Liver (tissue), 3 donors: ENCODE measurements around the gene POLR2J2.
"Not testable (repeated sequence)": the region's sequence is repeated elsewhere in the genome, so short reads cannot be mapped to it uniquely, and the experiment has no call there.

ENCODE experiments used
- GABPA ChIP-seq, 2 donors: IDR thresholded peaks in 1 of 2; conservative IDR thresholded peaks in 1 of 2; 2 replicates each; pipeline ENCODE4 v1.6.1; 2016; ENCODE audit warnings: antibody characterized with exemption in 2 of 2, mild to moderate bottlenecking in 1 of 2, moderate library complexity in 1 of 2
- HNF4A ChIP-seq, 2 donors: conservative IDR thresholded peaks; 2 replicates each; pipeline ENCODE4 v1.6.1; 2016; ENCODE audit warnings: antibody characterized with exemption in 2 of 2, mild to moderate bottlenecking in 2 of 2
- JUND ChIP-seq, 2 donors: IDR thresholded peaks; 2 replicates each; pipeline ENCODE4 v1.6.1; 2016; ENCODE audit warnings: antibody characterized with exemption in 2 of 2
- RAD21 ChIP-seq, 2 donors: IDR thresholded peaks; 2 replicates each; pipeline ENCODE4 v1.6.1; 2016; ENCODE audit warnings: antibody characterized with exemption in 2 of 2, mild to moderate bottlenecking in 2 of 2
- RXRA ChIP-seq, 2 donors: IDR thresholded peaks; 2 replicates each; pipeline ENCODE4 v1.6.1; 2017 to 2018; ENCODE audit warnings: antibody characterized with exemption in 2 of 2, mild to moderate bottlenecking in 1 of 2
- SP1 ChIP-seq: IDR thresholded peaks from 2 replicates; pipeline ENCODE4 v1.6.1; 2018; ENCODE audit warnings: antibody characterized with exemption, mild to moderate bottlenecking
- TAF1 ChIP-seq: conservative IDR thresholded peaks from 2 replicates; pipeline ENCODE4 v1.6.1; 2016; ENCODE audit warnings: antibody characterized with exemption, mild to moderate bottlenecking
- TF ChIP-seq, protein P1 (sequence below): fragments of 150-350 bp; IDR thresholded peaks from 2 replicates; pipeline ENCODE4 v1.5.1; 2017; ENCODE audit warnings: improper control_type of control experiment, low read depth, low read length; ENCODE audit not compliant: missing input control
- TF ChIP-seq, protein P2 (sequence below): IDR thresholded peaks from 2 replicates; pipeline ENCODE4 v1.6.1; 2016; ENCODE audit warnings: antibody characterized with exemption
- TF ChIP-seq, protein P3 (sequence below): IDR thresholded peaks from 2 replicates; pipeline ENCODE4 v1.6.1; 2016; ENCODE audit warnings: antibody characterized with exemption
- donor health status: healthy.
- donor health status: healthy.

DNA sequence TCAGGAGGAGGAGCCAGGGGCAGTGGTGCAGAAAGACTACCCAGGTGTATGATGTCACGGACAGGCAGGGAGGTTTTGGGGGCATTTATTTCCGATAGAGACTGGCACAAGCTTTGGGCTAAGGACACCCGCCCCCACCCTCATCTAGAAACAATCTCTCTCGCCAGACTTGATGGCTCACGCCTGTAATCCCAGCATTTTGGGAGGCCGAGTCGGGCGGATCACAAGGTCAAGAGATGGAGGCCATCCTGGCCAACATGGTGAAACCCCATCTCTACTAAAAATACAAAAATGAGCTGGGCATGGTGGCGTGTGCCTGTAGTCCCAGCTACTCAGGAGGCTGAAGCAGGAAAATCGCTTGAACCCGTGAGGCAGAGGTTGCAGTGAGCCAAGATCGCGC, 34.5 kb downstream of the POLR2J2 start:
- not testable (repeated sequence) for TF ChIP-seq JUND (IDR thresholded peaks at IDR 0.05); HNF4A (conservative IDR thresholded peaks at IDR 0.05); TAF1; RXRA (IDR thresholded peaks at IDR 0.05); RAD21 (IDR thresholded peaks at IDR 0.05); GABPA (IDR thresholded peaks at IDR 0.05 in 1 of 2, conservative IDR thresholded peaks at IDR 0.05 in 1 of 2); SP1
- TF ChIP-seq, protein P1, sequence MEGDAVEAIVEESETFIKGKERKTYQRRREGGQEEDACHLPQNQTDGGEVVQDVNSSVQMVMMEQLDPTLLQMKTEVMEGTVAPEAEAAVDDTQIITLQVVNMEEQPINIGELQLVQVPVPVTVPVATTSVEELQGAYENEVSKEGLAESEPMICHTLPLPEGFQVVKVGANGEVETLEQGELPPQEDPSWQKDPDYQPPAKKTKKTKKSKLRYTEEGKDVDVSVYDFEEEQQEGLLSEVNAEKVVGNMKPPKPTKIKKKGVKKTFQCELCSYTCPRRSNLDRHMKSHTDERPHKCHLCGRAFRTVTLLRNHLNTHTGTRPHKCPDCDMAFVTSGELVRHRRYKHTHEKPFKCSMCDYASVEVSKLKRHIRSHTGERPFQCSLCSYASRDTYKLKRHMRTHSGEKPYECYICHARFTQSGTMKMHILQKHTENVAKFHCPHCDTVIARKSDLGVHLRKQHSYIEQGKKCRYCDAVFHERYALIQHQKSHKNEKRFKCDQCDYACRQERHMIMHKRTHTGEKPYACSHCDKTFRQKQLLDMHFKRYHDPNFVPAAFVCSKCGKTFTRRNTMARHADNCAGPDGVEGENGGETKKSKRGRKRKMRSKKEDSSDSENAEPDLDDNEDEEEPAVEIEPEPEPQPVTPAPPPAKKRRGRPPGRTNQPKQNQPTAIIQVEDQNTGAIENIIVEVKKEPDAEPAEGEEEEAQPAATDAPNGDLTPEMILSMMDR = not testable (repeated sequence)
- TF ChIP-seq, protein P2, sequence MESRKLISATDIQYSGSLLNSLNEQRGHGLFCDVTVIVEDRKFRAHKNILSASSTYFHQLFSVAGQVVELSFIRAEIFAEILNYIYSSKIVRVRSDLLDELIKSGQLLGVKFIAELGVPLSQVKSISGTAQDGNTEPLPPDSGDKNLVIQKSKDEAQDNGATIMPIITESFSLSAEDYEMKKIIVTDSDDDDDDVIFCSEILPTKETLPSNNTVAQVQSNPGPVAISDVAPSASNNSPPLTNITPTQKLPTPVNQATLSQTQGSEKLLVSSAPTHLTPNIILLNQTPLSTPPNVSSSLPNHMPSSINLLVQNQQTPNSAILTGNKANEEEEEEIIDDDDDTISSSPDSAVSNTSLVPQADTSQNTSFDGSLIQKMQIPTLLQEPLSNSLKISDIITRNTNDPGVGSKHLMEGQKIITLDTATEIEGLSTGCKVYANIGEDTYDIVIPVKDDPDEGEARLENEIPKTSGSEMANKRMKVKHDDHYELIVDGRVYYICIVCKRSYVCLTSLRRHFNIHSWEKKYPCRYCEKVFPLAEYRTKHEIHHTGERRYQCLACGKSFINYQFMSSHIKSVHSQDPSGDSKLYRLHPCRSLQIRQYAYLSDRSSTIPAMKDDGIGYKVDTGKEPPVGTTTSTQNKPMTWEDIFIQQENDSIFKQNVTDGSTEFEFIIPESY = not testable (repeated sequence)
- TF ChIP-seq, protein P3, sequence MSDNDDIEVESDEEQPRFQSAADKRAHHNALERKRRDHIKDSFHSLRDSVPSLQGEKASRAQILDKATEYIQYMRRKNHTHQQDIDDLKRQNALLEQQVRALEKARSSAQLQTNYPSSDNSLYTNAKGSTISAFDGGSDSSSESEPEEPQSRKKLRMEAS = not testable (repeated sequence)
